Psoas muscle (tissue), 8 donors: ENCODE results near the gene PCSK2. TPM values are rescaled to one million over a fixed set of nuclear protein-coding genes. Genes with fewer than 3 reads are reported as not detected.

ENCODE experiments used
- ATAC-seq, 4 donors: fragments of 200-7000 bp; cut with Tn5 transposase; one replicate each; pipeline ENCODE4 v1.9.1; 2020; ENCODE audit warnings: moderate library complexity in 3 of 4, mild to moderate bottlenecking in 2 of 4
- DNase-seq, 2 donors: peaks; one replicate each; pipeline ENCODE4 v3.0.0-alpha.2; 2020
- H3K27ac ChIP-seq: fragments of 200-600 bp; one replicate; pipeline ENCODE4 v1.8.0; 2022
- H3K27me3 ChIP-seq, 3 donors: fragments of 200-600 bp in 1 of 3; one replicate each; pipeline versions ENCODE4 v1.6.1 to v1.8.0; 2013 to 2022; ENCODE audit warnings: low read length in 2 of 3, mild to moderate bottlenecking in 2 of 3, moderate library complexity in 1 of 3; ENCODE audit not compliant: insufficient read depth in 3 of 3
- H3K36me3 ChIP-seq, 2 donors: fragments of 200-600 bp in 1 of 2; one replicate each; pipeline versions ENCODE4 v1.6.1 to v1.8.0; 2013 to 2022; ENCODE audit warnings: low read depth in 1 of 2, mild to moderate bottlenecking in 1 of 2, moderate library complexity in 1 of 2; ENCODE audit not compliant: insufficient read depth in 1 of 2
- H3K4me1 ChIP-seq: fragments of 200-600 bp; one replicate; pipeline ENCODE4 v1.8.0; 2022
- H3K4me3 ChIP-seq: fragments of 200-600 bp; one replicate; pipeline ENCODE4 v1.8.0; 2022; ENCODE audit warnings: mild to moderate bottlenecking
- H3K9me3 ChIP-seq: fragments of 200-600 bp; one replicate; pipeline ENCODE4 v1.8.0; 2022
- WGBS, 3 donors: extraction: QIAGEN DNeasy Blood & Tissue Kit; methylation state at CpG; one replicate each; pipeline versions ENCODE4 v1.1.6 to v1.1.7; 2013; 5-methylcytosine and 5-hydroxymethylcytosine counted together
- intact Hi-C, 2 donors: fragments of 100-400 bp; cut with DNase I; formaldehyde crosslinking; loops; one replicate each; pipeline versions ENCODE4 v1.11.0 to v1.14.2; 2022
- polyA plus RNA-seq, 3 donors: library from polyadenylated mRNA; stranded (reverse); fragments of 200-250 nt; gene quantifications; one replicate each; pipeline ENCODE4 v1.2.3, GENCODE V29; 2013
- total RNA-seq, 4 donors: library from RNA; stranded (reverse); fragmentation: NEBNext Ultra II Directional in 2 of 4; extraction: Animal tissue kit (Norgen Biotek cat#: 25700) in 2 of 4; gene quantifications; one replicate each; pipeline versions ENCODE4 v1.2.1 to v1.2.4, GENCODE V29; 2021 to 2023
- TF ChIP-seq, protein P1 (sequence below): fragments of 200-600 bp; IDR thresholded peaks from one replicate; pipeline ENCODE4 v1.8.0; 2022; ENCODE audit warnings: antibody characterized with exemption
- donor health status: healthy with polysubstance abuse.
- donor health status: DM: no; HTN: no; CAD: no; lungs with moderate emphysema.
- donor health status: Bipolar disorder and iron deficiency.
- donor health status: healthy.
- donor health status: DM: yes; HTN: yes; CAD: no.
- donor health status: DM: no; HTN: no; CAD: no.
- donor health status: DM: no; HTN: no; CAD: no.
- donor health status: DM: yes; HTN: yes; CAD: no.

The PCSK2 gene
- total and polyA plus RNA-seq, 7 donors: 0.01 to 0.26 (median 0.04) TPM; not detected in 3

DNA sequence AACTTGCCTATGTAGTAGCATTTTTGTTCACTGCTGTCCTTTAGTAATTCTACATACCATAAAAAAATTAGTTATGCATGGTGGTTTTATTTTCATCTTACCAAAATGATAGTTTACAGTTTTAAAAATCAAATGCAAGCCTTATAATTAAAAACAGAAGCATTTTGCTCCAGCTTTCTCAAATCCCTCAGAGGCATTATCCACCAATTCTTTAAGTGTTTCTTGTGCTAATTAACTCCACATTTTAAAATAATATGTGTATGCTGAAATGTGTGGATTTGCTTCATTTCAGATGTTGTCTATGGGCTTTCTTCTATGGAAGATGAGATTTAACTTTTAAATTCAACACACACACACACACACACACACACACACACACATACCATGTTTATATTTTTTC, 49.3 kb downstream of the PCSK2 start:
- TF ChIP-seq, protein P1, sequence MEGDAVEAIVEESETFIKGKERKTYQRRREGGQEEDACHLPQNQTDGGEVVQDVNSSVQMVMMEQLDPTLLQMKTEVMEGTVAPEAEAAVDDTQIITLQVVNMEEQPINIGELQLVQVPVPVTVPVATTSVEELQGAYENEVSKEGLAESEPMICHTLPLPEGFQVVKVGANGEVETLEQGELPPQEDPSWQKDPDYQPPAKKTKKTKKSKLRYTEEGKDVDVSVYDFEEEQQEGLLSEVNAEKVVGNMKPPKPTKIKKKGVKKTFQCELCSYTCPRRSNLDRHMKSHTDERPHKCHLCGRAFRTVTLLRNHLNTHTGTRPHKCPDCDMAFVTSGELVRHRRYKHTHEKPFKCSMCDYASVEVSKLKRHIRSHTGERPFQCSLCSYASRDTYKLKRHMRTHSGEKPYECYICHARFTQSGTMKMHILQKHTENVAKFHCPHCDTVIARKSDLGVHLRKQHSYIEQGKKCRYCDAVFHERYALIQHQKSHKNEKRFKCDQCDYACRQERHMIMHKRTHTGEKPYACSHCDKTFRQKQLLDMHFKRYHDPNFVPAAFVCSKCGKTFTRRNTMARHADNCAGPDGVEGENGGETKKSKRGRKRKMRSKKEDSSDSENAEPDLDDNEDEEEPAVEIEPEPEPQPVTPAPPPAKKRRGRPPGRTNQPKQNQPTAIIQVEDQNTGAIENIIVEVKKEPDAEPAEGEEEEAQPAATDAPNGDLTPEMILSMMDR: no peak
- intact Hi-C loops: loop anchor here in 1 of 2 donors (10.0 kb wide), 1 partner anchor 59 kb away; no protein-coding TSS in a partner anchor

DNA sequence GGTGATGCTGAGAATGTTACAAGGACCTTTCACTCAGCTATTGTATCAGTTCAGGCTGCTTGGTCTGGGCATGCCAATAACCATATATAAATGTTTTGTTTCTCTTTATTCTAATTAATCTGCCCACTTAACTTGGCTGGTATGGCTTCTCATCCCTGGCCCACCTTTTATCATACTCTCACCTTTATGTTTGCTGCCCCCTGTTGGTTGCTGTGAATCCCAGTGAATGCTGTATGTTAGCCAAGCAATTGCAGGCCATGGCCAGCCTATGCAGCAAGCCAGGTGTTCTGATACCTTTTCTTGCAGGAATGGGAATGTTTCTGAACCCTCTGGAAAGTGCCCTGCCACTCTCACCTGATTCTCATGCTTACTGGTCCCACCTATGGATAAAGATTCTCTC, 54.6 kb downstream of the PCSK2 start:
- no peak overlapping the region for H3K27ac ChIP-seq
- no peak for DNase-seq
- TF ChIP-seq, protein P1: no peak

More for the DNA sequence above, 49.3 kb downstream of the PCSK2 start:
- H3K27me3 ChIP-seq: no peaks in the 10 kb centered on the region
- no peak overlapping the region for H3K27ac ChIP-seq
- H3K9me3 ChIP-seq: no peaks in the 10 kb centered on the region
- no peaks in the 10 kb centered on the region for H3K36me3 ChIP-seq
- H3K4me1 ChIP-seq: no peaks in the 10 kb centered on the region
- DNase-seq: no peak
- ATAC-seq: no peak
- no peak overlapping the region for H3K4me3 ChIP-seq

DNA sequence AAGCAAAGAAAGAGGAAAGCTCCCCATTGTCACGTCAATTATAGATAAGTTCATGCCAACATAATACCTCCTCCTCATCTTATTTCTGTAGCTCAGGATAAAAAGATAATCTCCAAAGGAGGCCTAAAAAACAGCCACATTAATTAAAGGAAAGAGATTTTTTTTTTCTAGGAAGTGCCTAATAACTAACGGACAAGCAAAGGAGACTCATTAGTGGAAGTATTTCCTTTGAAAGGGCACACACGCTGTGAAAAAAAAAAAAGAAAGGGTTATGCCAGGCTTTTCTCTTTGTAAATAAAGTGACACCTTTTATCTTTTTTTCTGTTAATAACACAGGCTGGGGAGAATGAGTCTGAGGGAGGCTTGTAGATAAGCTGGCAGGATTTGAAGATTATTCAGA, 55.7 kb downstream of the PCSK2 start:
- TF ChIP-seq, protein P1: no peak
- Histone ChIP-seq H3K9me3 (no peaks in the 10 kb centered on the region), H3K4me3 (no peak overlapping the region), H3K4me1 (no peaks in the 10 kb centered on the region), H3K27me3 (no peaks in the 10 kb centered on the region), H3K36me3 (no peaks in the 10 kb centered on the region), H3K27ac (no peak overlapping the region)
- ATAC-seq (no peak), DNase-seq (no peak)
- 66 to 72% (median 67%) methylated on average over 3 of the region's 3 CpGs for WGBS, 3 donors
- intact Hi-C loops: no loop called here

More for the DNA sequence above, 54.6 kb downstream of the PCSK2 start:
- H3K4me1 ChIP-seq: no peaks in the 10 kb centered on the region
- no peaks in the 10 kb centered on the region for H3K27me3 ChIP-seq
- no peaks in the 10 kb centered on the region for H3K9me3 ChIP-seq
- H3K4me3 ChIP-seq: no peak overlapping the region
- no peak for ATAC-seq
- H3K36me3 ChIP-seq: no peaks in the 10 kb centered on the region
- intact Hi-C loops: no loop called here

DNA sequence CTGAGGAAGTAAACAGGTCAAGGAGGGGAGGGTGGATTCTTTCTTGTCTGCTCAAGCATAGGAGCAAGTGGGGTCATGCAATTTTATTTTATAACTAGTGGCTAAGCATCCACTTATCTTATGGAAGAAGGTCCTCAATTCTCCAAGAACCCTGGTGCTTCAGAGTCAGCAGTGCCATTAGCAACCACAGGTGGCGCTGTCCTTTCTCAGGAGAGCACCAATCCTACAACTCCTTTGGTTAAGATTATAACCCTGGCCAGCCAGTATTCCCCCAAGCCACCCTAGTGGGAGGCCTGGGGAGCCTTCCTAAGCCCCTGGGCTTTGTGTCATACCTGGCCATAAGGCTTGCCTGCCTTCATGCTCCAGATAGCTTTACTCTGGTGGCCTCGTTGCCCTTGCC, 60.7 kb downstream of the PCSK2 start:
- TF ChIP-seq, protein P1: no peak
- Histone ChIP-seq H3K27me3 (no peaks in the 10 kb centered on the region), H3K27ac (no peak overlapping the region), H3K4me3 (no peak overlapping the region), H3K4me1 (no peaks in the 10 kb centered on the region), H3K36me3 (no peaks in the 10 kb centered on the region), H3K9me3 (no peaks in the 10 kb centered on the region)
- 66 to 88% (median 75%) methylated on average over 2 of the region's 2 CpGs for WGBS, 3 donors
- no peak for ATAC-seq
- intact Hi-C loops: no loop called here
- no peak for DNase-seq

DNA sequence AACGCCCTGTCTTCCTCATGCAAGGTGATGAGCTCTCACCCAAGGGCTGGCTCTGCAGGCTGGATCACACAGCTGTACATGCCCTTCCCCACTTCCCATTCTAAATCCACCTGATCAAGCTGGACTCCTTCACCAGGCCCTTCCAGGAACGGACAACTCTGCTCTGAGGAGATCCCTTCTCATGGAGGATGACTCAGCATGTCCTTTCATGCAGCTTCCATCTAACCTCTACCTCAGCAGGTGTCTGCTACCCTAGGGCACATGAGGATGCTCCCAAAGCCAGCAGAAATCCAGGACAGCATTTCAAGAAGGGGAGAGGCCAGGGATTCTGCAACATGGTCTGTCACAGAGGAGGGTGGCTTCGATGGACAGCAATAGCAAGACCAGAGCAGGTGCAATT, 61.2 kb downstream of the PCSK2 start:
- Histone ChIP-seq H3K4me1 (no peaks in the 10 kb centered on the region), H3K4me3 (no peak overlapping the region), H3K27me3 (no peaks in the 10 kb centered on the region), H3K9me3 (no peaks in the 10 kb centered on the region), H3K36me3 (no peaks in the 10 kb centered on the region), H3K27ac (no peak overlapping the region)
- intact Hi-C loops: no loop called here
- DNase-seq (no peak), ATAC-seq (no peak)
- TF ChIP-seq, protein P1: no peak
- WGBS, 3 donors: 77 to 87% (median 82%) methylated on average over 3 of the region's 3 CpGs
